GM12878 (cell line): ENCODE results near the gene FAM98C. TPM values are rescaled to one million over a fixed set of nuclear protein-coding genes. Genes with fewer than 3 reads are reported as not detected.

Experiments
- ATAC-seq: fragments of 200-7000 bp; cut with Tn5 transposase; 3 replicates; pipeline ENCODE4 v1.9.1; 2020; ENCODE audit warnings: mild to moderate bottlenecking, moderate library complexity
- BruUV-seq: library from RNA; stranded (reverse); fragments of 400-500 nt; replicated peaks from 2 replicates; lab custom pipeline; 2021; lab: Mats Ljungman, UMichigan
- CTCF ChIA-PET: fragments of 300-600 bp; sonication (Branson Sonifier 250); formaldehyde crosslinking; extraction: SDS; loops from one replicate; lab custom pipeline; 2021; ENCODE audit warnings: inconsistent platforms; lab: Yijun Ruan, JAX
- POLR2A ChIA-PET: fragments of 350-600 bp; formaldehyde crosslinking; extraction: SDS; loops from one replicate; lab custom pipeline; 2021; ENCODE audit warnings: inconsistent platforms; lab: Charles Lee
- RAD21 ChIA-PET: fragments of 300-600 bp; sonication (Branson Sonifier 250); formaldehyde crosslinking; loops from one replicate; lab custom pipeline; 2023; ENCODE audit warnings: antibody characterized with exemption; ENCODE audit not compliant: unreplicated experiment; lab: Charles Lee
- SMC1A ChIA-PET: fragments of 300-600 bp; sonication (Branson Sonifier 250); formaldehyde crosslinking; loops from one replicate; lab custom pipeline; 2023; ENCODE audit not compliant: unreplicated experiment, uncharacterized antibody; lab: Charles Lee
- DNase-seq: peaks from one replicate; pipeline ENCODE4 v3.0.0-alpha.2; 2011; ENCODE audit warnings: low read depth, low spot score
- FAIRE-seq: peaks from 3 replicates; lab custom pipeline; 2011; peaks lifted over from hg19 to GRCh38; lab: Jason Lieb, UNC
- H2AFZ ChIP-seq: 2 replicates; pipeline ENCODE4 v1.6.0; 2011; ENCODE audit warnings: low read depth, low read length, control low read depth; ENCODE audit not compliant: control insufficient read depth
- H3K27ac ChIP-seq: 2 replicates; pipeline ENCODE4 v1.5.1; 2011; ENCODE audit warnings: control low read depth; ENCODE audit not compliant: control insufficient read depth, insufficient read depth
- H3K27me3 ChIP-seq, 2 experiments: replicated peaks in 1 of 2; 2 replicates each; pipeline versions ENCODE4 v1.6.0 to v1.6.1; 2011; ENCODE audit warnings: low read length in 1 of 2; ENCODE audit not compliant: control insufficient read depth in 2 of 2, insufficient read depth in 2 of 2
- H3K36me3 ChIP-seq, 2 experiments: 2 replicates each; pipeline ENCODE4 v1.5.1; 2011; ENCODE audit warnings: low read length in 1 of 2; ENCODE audit not compliant: control insufficient read depth in 2 of 2, insufficient read depth in 2 of 2
- H3K4me1 ChIP-seq: 2 replicates; pipeline ENCODE4 v1.6.1; 2011; ENCODE audit warnings: mild to moderate bottlenecking, low read length, moderate library complexity, mixed read lengths; ENCODE audit not compliant: control insufficient read depth, insufficient read depth
- H3K4me2 ChIP-seq: 2 replicates; pipeline ENCODE4 v1.6.0; 2011; ENCODE audit warnings: control low read depth; ENCODE audit not compliant: control insufficient read depth, insufficient read depth
- H3K4me3 ChIP-seq: fragments of 200-600 bp; sonication (generic); 2 replicates; pipeline ENCODE4 v1.5.1; 2016
- H3K79me2 ChIP-seq: 2 replicates; pipeline ENCODE4 v1.6.0; 2011; ENCODE audit warnings: low read length; ENCODE audit not compliant: control insufficient read depth, insufficient read depth
- H3K9ac ChIP-seq: 2 replicates; pipeline ENCODE4 v1.8.0; 2011; ENCODE audit warnings: low read length, control low read depth, mixed read lengths; ENCODE audit not compliant: control insufficient read depth, insufficient read depth
- H3K9me3 ChIP-seq: replicated peaks from 3 replicates; pipeline ENCODE4 v1.5.1; 2011; ENCODE audit warnings: mild to moderate bottlenecking, low read length; ENCODE audit not compliant: control insufficient read depth, insufficient read depth
- H4K20me1 ChIP-seq: 2 replicates; pipeline ENCODE4 v1.6.0; 2011; ENCODE audit not compliant: control insufficient read depth, insufficient read depth
- ETV6 ChIP-seq, 2 experiments: fragments of 450-650 bp in 1 of 2; IDR thresholded peaks in 1 of 2; conservative IDR thresholded peaks in 1 of 2; 2 replicates each; pipeline ENCODE4 v1.6.1; 2014; ENCODE audit warnings: antibody characterized with exemption in 1 of 2, borderline replicate concordance in 1 of 2, low read depth in 1 of 2, mild to moderate bottlenecking in 1 of 2, moderate library complexity in 1 of 2
- FOXK2 ChIP-seq: fragments of 450-650 bp; IDR thresholded peaks from 2 replicates; pipeline ENCODE4 v1.6.1; 2017; ENCODE audit warnings: mild to moderate bottlenecking, moderate library complexity
- GATAD2B ChIP-seq: fragments of 450-650 bp; conservative IDR thresholded peaks from 2 replicates; pipeline ENCODE4 v1.6.1; 2017; ENCODE audit warnings: low read depth, mild to moderate bottlenecking, moderate library complexity
- IRF4 ChIP-seq: IDR thresholded peaks from 2 replicates; pipeline ENCODE4 v1.6.1; 2011; ENCODE audit warnings: low read depth, low read length
- MLLT1 ChIP-seq: fragments of 450-650 bp; IDR thresholded peaks from 2 replicates; pipeline ENCODE4 v1.6.1; 2016; ENCODE audit warnings: mild to moderate bottlenecking
- NFYA ChIP-seq: IDR thresholded peaks from 2 replicates; pipeline ENCODE4 v1.6.1; 2011; ENCODE audit warnings: low read depth, mild to moderate bottlenecking, low read length, improper control_type of control experiment, borderline replicate concordance
- NR2C2 ChIP-seq: IDR thresholded peaks from 2 replicates; pipeline ENCODE4 v1.6.1; 2011; ENCODE audit warnings: borderline replicate concordance, low read depth; ENCODE audit not compliant: control insufficient read depth, insufficient read length
- POLR2AphosphoS2 ChIP-seq: IDR thresholded peaks from 2 replicates; pipeline ENCODE4 v1.6.1; 2011; ENCODE audit warnings: low read depth, mild to moderate bottlenecking, low read length, improper control_type of control experiment, moderate library complexity
- PRDM15 ChIP-seq: fragments of 450-650 bp; formaldehyde crosslinking; IDR thresholded peaks from 2 replicates; pipeline ENCODE4 v1.4.0; 2020; ENCODE audit warnings: mild to moderate bottlenecking, moderate library complexity
- RAD51 ChIP-seq: fragments of 450-650 bp; IDR thresholded peaks from 2 replicates; pipeline ENCODE4 v1.6.1; 2016; ENCODE audit warnings: moderate library complexity, mild to moderate bottlenecking, inconsistent platforms
- TCF12 ChIP-seq: IDR thresholded peaks from 2 replicates; pipeline ENCODE4 v1.6.1; 2011; ENCODE audit warnings: low read depth, mild to moderate bottlenecking, low read length
- ZNF592 ChIP-seq: fragments of 450-650 bp; IDR thresholded peaks from 2 replicates; pipeline ENCODE4 v1.6.1; 2017; ENCODE audit warnings: mild to moderate bottlenecking, moderate library complexity
- ZZZ3 ChIP-seq: IDR thresholded peaks from 2 replicates; pipeline ENCODE4 v1.6.1; 2011; ENCODE audit warnings: low read depth; ENCODE audit not compliant: control insufficient read depth, insufficient read length
- WGBS: methylation state at CpG from one replicate; pipeline ENCODE4 v1.1.6; 2016; ENCODE audit warnings: low lambda C conversion rate; ENCODE audit not compliant: insufficient replicate concordance, insufficient coverage; ENCODE audit errors: missing lambda C conversion rate; 5-methylcytosine and 5-hydroxymethylcytosine counted together
- in situ Hi-C: fragments of 300-500 bp; cut with MboI; formaldehyde crosslinking; loops from 9 replicates; pipeline ENCODE4 v1.14.3; 2018; ENCODE audit warnings: mixed read lengths
- intact Hi-C: fragments of 100-400 bp; cut with micrococcal nuclease; formaldehyde crosslinking; loops from one replicate; pipeline ENCODE4 v1.14.2; 2022; ENCODE audit not compliant: unreplicated experiment
- polyA plus RNA-seq, 11 experiments: library from polyadenylated mRNA; depleted of rRNA in 4 of 11; unstranded in 6 of 11; stranded (reverse) in 5 of 11; fragments of >200 nt; fragmentation: Nextera tagmentation in 4 of 11; fragmentation: Illumina TruSeq in 1 of 11; extraction: Ambion mirVana in 4 of 11; extraction: Trizol in 1 of 11; gene quantifications; 1 replicate in 1 of 11; 2 replicates in 10 of 11; pipeline versions ENCODE4 v1.2.1 to v1.2.3, GENCODE V29; 2011 to 2016; ENCODE audit warnings: inconsistent platforms in 2 of 11, missing spikeins in 2 of 11, low read depth in 1 of 11
- total RNA-seq, 4 experiments: library from RNA; depleted of rRNA in 3 of 4; stranded (reverse); fragments of >200 nt in 3 of 4; fragmentation: Illumina TruSeq in 1 of 4; extraction: Trizol in 1 of 4; gene quantifications; 2 replicates each; pipeline versions ENCODE4 v1.2.1 to v1.2.3, GENCODE V29; 2013 to 2021

Gene FAM98C
- total and polyA plus RNA-seq, 10 of the 15 experiments (the other 5 are each of a cell fraction or from before 2014, with no cell fraction given), result 1.4 to 17.2 (median 9.5) TPM

GRCh38 chr19:38412491-38412890 lies 9.6 kb downstream of the FAM98C start:
- 67% methylated on average over 8 of the region's 8 CpGs for WGBS
- ChIA-PET SMC1A (no interaction called here), CTCF (interaction anchor here (2.2 kb wide), 1 partner anchor 9 kb away, joined by 8 read pairs; the partner anchor contains the start of gene FAM98C), RAD21 (interaction anchor here (1.3 kb wide), 1 partner anchor 10 kb away, joined by 7 read pairs; the partner anchor contains the start of gene FAM98C), POLR2A (no interaction called here)
- H3K79me2 ChIP-seq, result no peaks in the 10 kb centered on the region
- H3K4me1 ChIP-seq, result peaks cover 5% of the 10 kb centered on the region
- BruUV-seq, result no TSS peak
- no peaks in the 10 kb centered on the region for H4K20me1 ChIP-seq
- no peak overlapping the region for H3K9ac ChIP-seq
- FAIRE-seq (no peak), ATAC-seq (no peak), DNase-seq (no peak)
- H3K4me3 ChIP-seq, result no peak overlapping the region
- in situ Hi-C loops (loop anchor here (25.0 kb wide), 1 partner anchor 225 kb away; the partner anchor contains the start of gene ACTN4), intact Hi-C loops (no loop called here)
- no peak overlapping the region for H2AFZ ChIP-seq
- no peak for TF ChIP-seq NR2C2
- TF ChIP-seq ZNF592, result no peak
- TF ChIP-seq MLLT1, result no peak
- no peak for TF ChIP-seq TCF12
- no peak for TF ChIP-seq IRF4
- TF ChIP-seq ETV6 (conservative IDR thresholded peaks at IDR 0.05 in 1 of 2, IDR thresholded peaks at IDR 0.05 in 1 of 2; ENCODE audit: borderline replicate concordance in 1 of 2, low read depth in 1 of 2), result no peak
- TF ChIP-seq PRDM15 (CRISPR knock-in tag), result no peak
- no peak for TF ChIP-seq RAD51
- TF ChIP-seq FOXK2, result no peak
- no peak for TF ChIP-seq POLR2AphosphoS2
- no peak for TF ChIP-seq GATAD2B
- no peak for TF ChIP-seq ZZZ3
- no peak for TF ChIP-seq NFYA
- no peaks in the 10 kb centered on the region for H3K9me3 ChIP-seq
- no peaks in the 10 kb centered on the region for H3K27me3 ChIP-seq
- no peak overlapping the region for H3K4me2 ChIP-seq
- no peak overlapping the region for H3K27ac ChIP-seq
- H3K36me3 ChIP-seq, result no peaks in the 10 kb centered on the region
